Neural cell (in vitro differentiated cells): Measurements from ENCODE around the gene GALNT3.

ENCODE experiments used
- EP300 ChIP-seq: fragments of 450-650 bp; conservative IDR thresholded peaks from 2 replicates; pipeline ENCODE4 v1.6.1; 2014; ENCODE audit warnings: antibody characterized with exemption, mild to moderate bottlenecking, moderate library complexity; ENCODE audit not compliant: poor library complexity, severe bottlenecking
- EZH2 ChIP-seq: fragments of 200-600, 300-800 bp; shearing (Covaris generic), sonication (generic); IDR thresholded peaks from 2 replicates; pipeline ENCODE4 v1.6.1; 2014; ENCODE audit warnings: antibody characterized with exemption, low read length, borderline replicate concordance, mild to moderate bottlenecking; ENCODE audit not compliant: insufficient read depth, poor library complexity, severe bottlenecking
- MXI1 ChIP-seq: fragments of 450-650 bp; conservative IDR thresholded peaks from 2 replicates; pipeline ENCODE4 v1.6.1; 2014; ENCODE audit warnings: antibody characterized with exemption, mild to moderate bottlenecking; ENCODE audit not compliant: poor library complexity, severe bottlenecking
- POLR2AphosphoS5 ChIP-seq: IDR thresholded peaks from 2 replicates; pipeline ENCODE4 v1.6.1; 2012
- RAD21 ChIP-seq: fragments of 450-650 bp; conservative IDR thresholded peaks from 2 replicates; pipeline ENCODE4 v1.6.1; 2014; ENCODE audit warnings: antibody characterized with exemption, mild to moderate bottlenecking, moderate library complexity
- TAF1 ChIP-seq: IDR thresholded peaks from 2 replicates; pipeline ENCODE4 v1.6.1; 2012; ENCODE audit warnings: low read depth
- TF ChIP-seq, protein P1 (sequence below): fragments of 450-650 bp; IDR thresholded peaks from 2 replicates; pipeline ENCODE4 v1.5.1; 2014; ENCODE audit warnings: antibody characterized with exemption, mild to moderate bottlenecking, moderate library complexity; ENCODE audit not compliant: poor library complexity, severe bottlenecking

DNA sequence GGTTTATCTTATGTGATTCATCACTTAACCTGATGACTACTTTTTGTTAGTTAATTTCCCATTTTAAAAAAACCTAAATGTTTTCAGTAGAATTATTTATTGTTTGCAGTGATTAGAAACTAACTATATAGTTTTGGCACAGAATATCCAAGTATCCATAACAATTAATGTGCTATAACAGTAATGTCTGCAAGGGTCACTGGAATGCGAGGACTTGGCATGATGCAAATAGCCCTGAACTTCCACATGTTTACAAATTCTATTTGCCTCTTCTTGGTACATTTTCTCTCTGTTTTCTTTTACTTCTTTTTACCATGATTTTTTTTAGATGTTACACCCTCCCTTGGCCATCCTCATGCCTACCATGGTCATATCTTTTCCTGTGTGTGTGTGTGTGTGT is 49.3 kb upstream of the GALNT3 start:
- TF ChIP-seq, protein P1, sequence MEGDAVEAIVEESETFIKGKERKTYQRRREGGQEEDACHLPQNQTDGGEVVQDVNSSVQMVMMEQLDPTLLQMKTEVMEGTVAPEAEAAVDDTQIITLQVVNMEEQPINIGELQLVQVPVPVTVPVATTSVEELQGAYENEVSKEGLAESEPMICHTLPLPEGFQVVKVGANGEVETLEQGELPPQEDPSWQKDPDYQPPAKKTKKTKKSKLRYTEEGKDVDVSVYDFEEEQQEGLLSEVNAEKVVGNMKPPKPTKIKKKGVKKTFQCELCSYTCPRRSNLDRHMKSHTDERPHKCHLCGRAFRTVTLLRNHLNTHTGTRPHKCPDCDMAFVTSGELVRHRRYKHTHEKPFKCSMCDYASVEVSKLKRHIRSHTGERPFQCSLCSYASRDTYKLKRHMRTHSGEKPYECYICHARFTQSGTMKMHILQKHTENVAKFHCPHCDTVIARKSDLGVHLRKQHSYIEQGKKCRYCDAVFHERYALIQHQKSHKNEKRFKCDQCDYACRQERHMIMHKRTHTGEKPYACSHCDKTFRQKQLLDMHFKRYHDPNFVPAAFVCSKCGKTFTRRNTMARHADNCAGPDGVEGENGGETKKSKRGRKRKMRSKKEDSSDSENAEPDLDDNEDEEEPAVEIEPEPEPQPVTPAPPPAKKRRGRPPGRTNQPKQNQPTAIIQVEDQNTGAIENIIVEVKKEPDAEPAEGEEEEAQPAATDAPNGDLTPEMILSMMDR = no peak
- no peak for TF ChIP-seq POLR2AphosphoS5
- TF ChIP-seq RAD21 = no peak
- no peak for TF ChIP-seq EP300
- no peak for TF ChIP-seq EZH2
- TF ChIP-seq TAF1 = no peak
- no peak for TF ChIP-seq MXI1
